HG03378 (cell line): ENCODE results near the gene IL37.
"Not testable (repeated sequence)": the region's sequence is repeated elsewhere in the genome, so short reads cannot be mapped to it uniquely, and the experiment has no call there.

Source experiments
- ATAC-seq: cut with Tn5 transposase; IDR thresholded peaks from one replicate; pipeline ENCODE4 v1.9.1; 2021; ENCODE audit warnings: mild to moderate bottlenecking, moderate library complexity; ENCODE audit not compliant: unreplicated experiment

The IL37 gene

DNA sequence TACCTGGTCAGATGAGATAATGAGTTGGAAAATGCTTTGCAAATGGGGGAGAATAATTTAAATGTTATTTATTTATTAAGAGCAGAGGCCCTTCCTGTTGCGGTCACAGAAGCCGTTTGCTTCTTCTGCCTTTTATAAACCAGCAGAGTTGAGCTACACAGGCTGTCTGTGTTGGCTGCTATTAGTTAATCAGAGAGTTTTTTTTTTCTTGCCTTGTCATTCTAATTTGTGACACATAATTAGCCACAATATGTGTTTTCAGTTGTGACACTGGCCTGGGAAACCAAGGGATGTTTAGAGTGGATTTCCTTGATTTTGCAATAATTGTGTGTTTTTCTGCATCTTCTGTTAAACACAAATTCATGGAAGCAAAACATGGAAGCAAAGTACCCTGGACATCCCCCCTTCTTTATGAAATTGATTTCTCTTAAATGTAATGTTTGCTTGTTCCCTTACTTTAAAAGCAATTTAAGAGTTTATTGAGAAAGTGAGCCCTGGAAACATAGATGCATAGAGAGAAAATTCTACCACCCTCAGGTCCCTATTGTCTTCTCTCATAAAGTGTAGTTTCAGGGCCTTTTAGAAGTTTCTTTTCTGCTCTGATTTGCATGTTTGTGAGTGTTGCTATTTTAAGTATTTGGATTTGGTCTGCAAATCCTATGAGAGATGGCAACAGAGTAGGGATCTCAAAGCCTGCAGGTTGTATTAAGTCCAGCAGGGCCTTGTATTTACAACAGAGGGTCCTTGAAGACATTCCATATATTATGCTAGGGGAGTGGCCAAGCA is 22.8 kb upstream of the IL37 start:
- ATAC-seq: no peak

DNA sequence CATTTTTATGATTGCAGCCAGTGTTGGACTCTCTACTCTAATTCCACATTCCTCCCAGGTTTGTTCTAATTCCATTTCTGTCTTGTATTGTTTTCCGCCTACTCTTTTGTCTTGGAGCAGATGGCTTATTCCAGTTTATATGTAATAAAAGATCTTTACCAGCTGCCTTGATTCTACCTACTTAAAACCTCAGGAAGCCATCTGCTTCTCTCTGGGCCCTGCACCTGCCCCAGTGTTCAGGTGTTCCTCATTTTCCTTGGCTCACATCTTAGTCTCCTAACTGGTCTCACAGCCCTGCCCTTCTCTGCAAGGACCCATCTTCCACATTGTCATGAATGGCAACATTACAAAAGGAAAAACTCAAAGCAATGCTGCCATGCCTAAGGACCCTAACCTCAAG is 21.0 kb upstream of the IL37 start:
- ATAC-seq: no peak

GRCh38 chr2:112891385-112891831 is 19.6 kb upstream of the IL37 start:
- no peak for ATAC-seq

DNA sequence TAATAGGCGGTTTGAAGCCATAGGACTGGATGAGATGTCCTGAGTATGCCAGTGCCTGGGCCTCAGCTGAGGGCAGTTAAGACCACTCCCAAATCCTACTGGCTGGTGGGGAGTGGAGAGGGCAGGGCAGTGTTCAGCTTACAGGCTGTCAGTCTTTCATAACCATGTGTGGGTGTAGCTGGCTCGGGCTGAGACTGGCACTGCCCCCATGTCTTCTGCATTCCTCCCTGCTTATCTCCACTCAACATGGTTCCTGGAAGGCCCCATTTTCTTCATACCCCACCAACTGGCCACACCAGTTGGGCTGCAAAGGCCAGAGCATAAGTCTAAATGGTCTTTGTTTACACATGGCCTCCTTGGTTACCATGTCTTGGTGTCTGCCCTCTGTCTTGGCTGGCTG is 17.2 kb upstream of the IL37 start:
- ATAC-seq: no peak

- no peak for ATAC-seq
Observed at GRCh38 chr2:112896909-112897623, 13.9 kb upstream of the IL37 start.

DNA sequence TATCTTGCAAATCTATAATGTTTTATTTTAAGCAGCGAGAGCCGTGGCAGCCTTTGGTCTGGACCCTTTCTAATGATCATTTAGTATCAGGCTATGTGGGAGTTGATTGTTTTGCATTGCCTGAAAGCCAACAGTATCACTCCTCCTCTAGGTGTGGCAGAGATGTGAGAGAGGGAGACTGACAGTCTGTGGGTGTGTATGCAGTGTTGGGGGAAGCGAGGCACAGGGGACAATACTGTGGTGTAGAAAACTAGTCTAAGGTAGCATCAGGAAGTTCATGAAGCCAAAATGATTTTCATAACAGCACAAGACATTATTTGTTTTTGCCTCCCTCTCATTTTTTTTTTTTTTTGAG is 13.4 kb upstream of the IL37 start:
- no peak for ATAC-seq

GRCh38 chr2:112901431-112902065 is 9.4 kb upstream of the IL37 start:
- not testable (repeated sequence) for ATAC-seq

DNA sequence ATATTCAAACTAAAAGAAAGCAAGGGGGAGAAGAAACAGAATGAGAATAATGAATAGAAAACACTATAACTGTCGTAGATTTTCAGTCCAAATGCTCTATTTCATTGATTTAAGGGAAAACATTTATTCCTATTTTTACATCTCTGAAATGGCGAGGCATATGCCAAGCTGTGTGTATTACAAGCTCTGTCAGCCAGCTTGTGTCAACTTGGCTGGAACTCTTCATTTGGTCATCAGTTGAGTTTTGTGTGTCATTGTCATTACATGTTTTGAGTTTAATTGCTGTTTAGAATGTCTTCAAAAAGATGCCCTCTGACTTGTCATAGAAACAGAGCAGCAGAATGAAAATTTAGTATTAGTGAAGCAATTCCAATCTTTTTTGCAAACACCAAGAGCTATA is 8.1 kb upstream of the IL37 start:
- ATAC-seq: no peak

DNA sequence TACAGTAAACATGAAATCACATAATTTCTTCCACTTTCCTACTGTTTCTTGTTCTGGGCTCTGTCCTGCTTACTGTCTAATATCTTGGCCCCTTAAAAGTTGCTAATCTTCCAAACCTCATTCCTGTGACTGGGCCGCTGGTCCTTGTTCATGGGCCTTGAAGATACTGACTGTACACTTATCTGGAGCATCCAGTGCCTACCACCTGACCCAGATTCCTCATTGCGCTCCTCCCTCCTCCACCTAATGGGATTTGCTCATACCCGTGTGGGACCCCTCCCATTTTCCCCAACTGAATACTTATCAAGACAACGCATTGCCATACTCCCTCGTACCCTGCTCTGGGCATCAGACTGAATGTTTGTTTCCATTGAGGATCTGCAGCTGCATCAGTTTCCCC is 6.1 kb upstream of the IL37 start:
- no peak for ATAC-seq

- no peak for ATAC-seq
Observed at GRCh38 chr2:112906276-112906675, 4.7 kb upstream of the IL37 start.

DNA sequence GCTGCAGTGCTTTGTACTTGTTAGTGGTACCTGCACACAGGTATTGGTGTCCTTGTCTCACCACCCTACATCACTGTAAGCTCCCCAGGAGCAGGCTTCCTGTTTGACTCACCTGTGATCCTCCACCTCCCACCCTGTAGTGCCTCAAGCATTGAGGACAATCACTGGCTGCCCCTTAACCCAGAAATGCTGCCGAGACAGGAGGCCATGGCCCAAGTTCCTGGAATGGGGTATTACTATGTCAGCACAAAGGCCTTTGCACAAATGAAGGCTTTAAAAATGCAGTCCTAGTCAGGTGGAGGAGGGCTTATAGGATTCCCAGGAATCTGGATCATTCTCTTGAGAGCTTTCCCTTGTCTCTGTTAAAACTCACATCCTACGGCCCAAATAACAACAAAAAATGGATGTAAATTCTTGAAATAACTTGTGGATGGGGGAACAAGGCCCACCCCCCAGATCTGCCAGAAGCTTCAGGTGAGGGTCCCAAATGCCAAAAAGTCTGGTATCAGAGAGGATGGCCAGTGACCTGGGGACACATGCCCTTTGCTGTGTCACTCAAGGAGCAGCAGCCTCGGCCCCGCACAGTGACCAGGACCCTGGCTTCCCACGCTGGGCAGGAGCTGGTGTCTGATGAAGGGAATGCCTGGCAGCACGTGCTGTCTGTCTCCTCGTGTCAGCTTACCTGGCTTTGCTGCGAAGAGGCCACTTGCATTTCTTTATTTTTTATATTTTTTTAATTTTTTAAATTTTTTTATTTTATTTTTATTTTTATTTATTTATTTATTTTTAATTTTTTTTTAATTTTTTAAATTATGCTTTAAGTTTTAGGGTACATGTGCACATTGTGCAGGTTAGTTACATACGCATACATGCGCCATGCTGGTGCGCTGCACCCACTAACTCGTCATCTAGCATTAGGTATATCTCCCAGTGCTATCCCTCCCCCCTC is 3.7 kb upstream of the IL37 start:
- ATAC-seq: no peak

DNA sequence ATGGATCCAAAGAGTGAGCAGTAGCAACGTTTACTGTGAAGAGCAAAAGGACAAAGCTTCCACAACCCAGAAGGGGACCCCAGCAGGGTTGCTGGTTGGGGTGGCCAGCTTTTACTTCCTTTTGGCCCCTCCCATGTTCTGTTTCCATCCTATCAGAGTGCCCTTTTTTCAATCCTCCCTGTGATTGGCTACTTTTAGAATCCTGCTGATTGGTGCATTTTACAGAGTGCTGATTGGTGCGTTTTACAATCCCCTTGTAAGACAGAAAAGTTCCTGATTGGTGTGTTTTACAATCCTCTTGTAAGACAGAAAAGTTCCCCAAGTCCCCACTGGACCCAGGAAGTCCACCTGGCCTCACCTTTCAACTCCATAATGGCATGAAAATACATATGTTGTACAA is 2.4 kb upstream of the IL37 start:
- ATAC-seq: not testable (repeated sequence)

DNA sequence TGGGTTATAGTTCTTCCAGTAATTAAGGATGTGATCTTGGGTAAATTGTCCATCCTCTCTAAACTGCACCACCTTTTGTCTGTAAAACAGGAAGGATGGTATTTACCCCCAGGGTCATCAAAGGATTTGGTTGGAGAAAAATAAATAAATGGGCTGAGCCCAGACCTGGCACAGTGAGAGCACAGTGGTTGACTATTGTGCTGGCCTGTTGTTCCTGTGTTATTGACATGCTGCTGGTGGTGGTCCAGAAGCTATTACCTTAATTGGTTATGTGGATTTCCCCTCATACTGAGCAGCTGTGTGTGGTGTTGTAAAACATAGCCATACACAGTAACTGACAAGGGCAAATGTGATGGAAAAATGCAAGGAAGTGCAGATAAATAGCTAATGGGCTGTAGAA is 746 bp upstream of the IL37 start:
- no peak for ATAC-seq

DNA sequence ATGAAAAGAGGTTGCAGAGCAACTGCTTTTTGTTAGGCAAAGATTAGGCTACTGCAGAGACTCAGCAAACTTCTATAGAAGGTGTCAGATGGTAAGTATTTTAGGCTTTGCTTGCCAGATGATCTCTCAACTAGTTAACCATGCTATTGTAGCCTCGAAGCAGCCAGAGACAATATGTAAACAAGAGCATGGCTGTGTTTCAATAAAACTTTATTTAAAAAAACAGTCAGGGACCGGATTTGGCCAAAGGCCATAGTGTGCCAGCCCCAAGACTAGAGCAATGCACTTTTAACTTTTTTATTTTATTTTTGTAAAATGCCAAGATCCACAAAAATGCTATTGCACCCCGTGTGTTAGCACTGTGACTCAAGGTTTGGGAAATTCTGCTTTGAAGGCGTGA is 1.4 kb downstream of the IL37 start:
- no peak for ATAC-seq

DNA sequence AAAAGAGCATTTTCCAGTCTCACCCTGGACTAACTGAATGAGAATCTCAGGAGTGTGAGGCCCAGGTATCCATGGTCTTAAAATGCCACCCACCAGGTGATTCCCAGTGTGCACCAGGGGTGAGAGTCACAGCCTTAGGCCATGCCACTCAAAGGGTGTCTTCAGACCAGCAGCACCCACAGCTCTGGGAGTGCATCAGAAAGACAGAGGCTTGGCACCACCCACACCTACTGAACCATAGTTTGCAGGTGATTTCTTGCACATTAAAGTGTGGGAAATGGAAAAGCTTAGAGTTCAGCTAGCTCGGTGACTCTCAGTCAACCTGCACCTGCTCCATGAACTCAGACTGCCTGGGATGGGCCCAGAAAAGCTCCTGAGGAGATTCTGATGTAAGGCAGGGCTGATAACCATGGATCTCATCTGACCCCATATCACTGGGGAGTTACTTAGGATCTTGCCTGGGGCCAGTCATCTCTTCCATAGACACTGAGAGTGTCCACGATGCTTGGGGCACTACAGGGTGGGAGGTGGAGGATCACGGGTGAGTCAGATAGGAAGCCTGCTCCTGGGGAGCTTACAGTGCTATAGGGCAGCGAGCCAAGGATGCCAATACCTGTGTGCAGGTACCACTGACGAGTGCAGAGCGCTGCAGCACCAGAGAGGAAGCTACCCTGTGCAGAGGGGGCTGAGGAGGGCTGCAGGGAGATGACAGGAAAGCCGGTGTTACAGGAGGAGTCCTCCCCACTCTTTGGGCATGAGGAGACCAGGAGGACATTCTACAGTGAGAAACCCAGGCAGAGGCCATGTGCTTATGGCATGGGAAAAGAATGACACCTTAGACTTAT is 4.6 kb downstream of the IL37 start:
- no peak for ATAC-seq

GRCh38 chr2:112916145-112916571 is 5.2 kb downstream of the IL37 start:
- ATAC-seq: no peak

DNA sequence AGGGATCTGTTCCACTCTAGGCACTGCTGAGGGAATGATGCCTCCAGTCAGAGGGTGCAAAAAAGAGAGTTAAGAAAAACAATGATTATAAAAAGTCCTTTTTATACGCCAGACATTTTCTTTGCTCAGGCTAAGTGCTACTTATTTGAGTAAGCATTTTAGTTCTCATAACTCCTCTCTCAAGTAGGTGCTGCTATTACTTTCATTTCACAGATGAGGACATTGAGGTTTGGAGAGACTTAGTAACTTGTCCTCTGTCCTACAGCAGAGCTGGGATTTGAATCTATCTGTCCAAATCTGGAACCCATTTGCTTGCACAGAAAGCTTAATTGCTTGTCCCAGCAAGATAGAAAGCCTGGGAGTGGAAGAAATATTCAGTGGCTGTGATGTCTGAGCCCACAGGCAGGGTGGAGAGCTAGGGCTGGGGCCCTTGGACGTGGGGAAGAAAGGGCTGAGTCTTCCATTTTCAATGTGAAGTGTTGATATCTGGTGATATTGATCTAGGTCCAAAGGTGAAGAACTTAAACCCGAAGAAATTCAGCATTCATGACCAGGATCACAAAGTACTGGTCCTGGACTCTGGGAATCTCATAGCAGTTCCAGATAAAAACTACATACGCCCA is 5.8 kb downstream of the IL37 start:
- no peak for ATAC-seq

- no peak for ATAC-seq
Observed at GRCh38 chr2:112917856-112918255, 6.9 kb downstream of the IL37 start.

GRCh38 chr2:112918256-112918655 is 7.3 kb downstream of the IL37 start:
- no peak for ATAC-seq

DNA sequence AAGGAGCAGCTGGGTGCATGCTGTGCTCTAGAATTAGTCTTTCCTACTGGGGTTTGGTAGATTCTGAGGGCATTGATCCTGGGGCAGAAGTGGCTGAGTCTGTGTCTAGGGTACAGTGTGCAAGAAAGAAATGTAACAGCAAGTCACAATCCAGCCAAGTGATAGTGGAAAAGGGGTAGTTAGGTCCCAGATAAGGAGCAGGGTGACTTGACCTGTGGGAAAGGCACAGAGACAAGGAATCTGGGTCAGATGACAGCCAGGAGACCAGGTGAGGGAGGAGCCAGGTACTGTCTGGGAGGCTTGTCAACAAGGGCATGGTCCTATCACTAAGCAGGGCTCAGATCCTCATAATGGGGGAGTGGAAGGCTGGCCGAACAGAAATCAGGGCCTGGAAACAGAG is 8.1 kb downstream of the IL37 start:
- no peak for ATAC-seq
